OCI-LY3 (cell line): ENCODE results near the gene KICS2.

Experiments used
- H2AFZ ChIP-seq: fragments of 200-600, 300-600 bp; shearing (Covaris generic); 2 replicates; pipeline ENCODE4 v1.6.0; 2014; ENCODE audit warnings: antibody characterized with exemption, low read depth, low read length
- H3K27ac ChIP-seq: fragments of 200-600, 300-600 bp; sonication (generic); 2 replicates; pipeline ENCODE4 v1.5.1; 2014; ENCODE audit warnings: mild to moderate bottlenecking, low read length, moderate library complexity, mixed read lengths
- H3K27me3 ChIP-seq: fragments of 200-600, 300-600 bp; sonication (generic); 2 replicates; pipeline ENCODE4 v1.6.1; 2014; ENCODE audit warnings: low read depth, low read length, mixed read lengths
- H3K36me3 ChIP-seq: fragments of 200-600, 300-600 bp; sonication (generic); replicated peaks from 2 replicates; pipeline ENCODE3; 2014; ENCODE audit warnings: low read depth, low read length, mixed read lengths
- H3K4me1 ChIP-seq: fragments of 300-600, 200-600 bp; sonication (generic); 2 replicates; pipeline ENCODE4 v1.6.1; 2014; ENCODE audit warnings: low read length, mixed read lengths
- H3K4me2 ChIP-seq: fragments of 200-600, 300-600 bp; sonication (generic); 2 replicates; pipeline ENCODE4 v1.6.1; 2014; ENCODE audit warnings: low read length, mixed read lengths
- H3K4me3 ChIP-seq: fragments of 300-600, 200-600 bp; sonication (generic); 2 replicates; pipeline ENCODE4 v1.5.1; 2014; ENCODE audit warnings: antibody characterized with exemption, mild to moderate bottlenecking, low read length, moderate library complexity
- H3K79me2 ChIP-seq: fragments of 300-600, 200-600 bp; shearing (Covaris generic); 2 replicates; pipeline ENCODE4 v1.6.1; 2014; ENCODE audit warnings: mild to moderate bottlenecking, low read length, mixed read lengths
- H3K9ac ChIP-seq: fragments of 300-600, 200-600 bp; shearing (Covaris generic); 2 replicates; pipeline ENCODE4 v1.6.0; 2014; ENCODE audit warnings: mild to moderate bottlenecking, low read length, moderate library complexity
- H3K9me3 ChIP-seq: fragments of 200-600, 300-600 bp; shearing (Covaris generic); 2 replicates; pipeline ENCODE4 v1.6.1; 2014; ENCODE audit warnings: low read length, mixed read lengths; ENCODE audit not compliant: insufficient read depth
- H4K20me1 ChIP-seq: fragments of 200-600, 300-600 bp; sonication (generic); 2 replicates; pipeline ENCODE4 v1.6.1; 2016; ENCODE audit warnings: low read length, mixed read lengths; ENCODE audit not compliant: insufficient read depth
- EZH2phosphoT487 ChIP-seq: fragments of 200-600 bp; shearing (Covaris generic); IDR thresholded peaks from 2 replicates; pipeline ENCODE4 v1.6.1; 2018; ENCODE audit warnings: antibody characterized with exemption, mixed run types, low read depth
- TF ChIP-seq, protein P1 (sequence below): fragments of 200-600, 300-600 bp; sonication (generic); IDR thresholded peaks from 2 replicates; pipeline ENCODE4 v1.5.1; 2014; ENCODE audit warnings: antibody characterized with exemption, low read length, low read depth

Gene KICS2

GRCh38 chr12:64173456-64173855 lies 48.6 kb downstream of the KICS2 start:
- Histone ChIP-seq H2AFZ (no peak overlapping the region), H3K4me1 (no peaks in the 10 kb centered on the region), H3K4me3 (no peak overlapping the region), H3K36me3 (no peaks in the 10 kb centered on the region), H3K4me2 (no peak overlapping the region), H3K9ac (no peak overlapping the region), H4K20me1 (no peaks in the 10 kb centered on the region), H3K27ac (no peak overlapping the region), H3K79me2 (no peaks in the 10 kb centered on the region), H3K9me3 (no peaks in the 10 kb centered on the region), H3K27me3 (no peaks in the 10 kb centered on the region)
- TF ChIP-seq, protein P1, sequence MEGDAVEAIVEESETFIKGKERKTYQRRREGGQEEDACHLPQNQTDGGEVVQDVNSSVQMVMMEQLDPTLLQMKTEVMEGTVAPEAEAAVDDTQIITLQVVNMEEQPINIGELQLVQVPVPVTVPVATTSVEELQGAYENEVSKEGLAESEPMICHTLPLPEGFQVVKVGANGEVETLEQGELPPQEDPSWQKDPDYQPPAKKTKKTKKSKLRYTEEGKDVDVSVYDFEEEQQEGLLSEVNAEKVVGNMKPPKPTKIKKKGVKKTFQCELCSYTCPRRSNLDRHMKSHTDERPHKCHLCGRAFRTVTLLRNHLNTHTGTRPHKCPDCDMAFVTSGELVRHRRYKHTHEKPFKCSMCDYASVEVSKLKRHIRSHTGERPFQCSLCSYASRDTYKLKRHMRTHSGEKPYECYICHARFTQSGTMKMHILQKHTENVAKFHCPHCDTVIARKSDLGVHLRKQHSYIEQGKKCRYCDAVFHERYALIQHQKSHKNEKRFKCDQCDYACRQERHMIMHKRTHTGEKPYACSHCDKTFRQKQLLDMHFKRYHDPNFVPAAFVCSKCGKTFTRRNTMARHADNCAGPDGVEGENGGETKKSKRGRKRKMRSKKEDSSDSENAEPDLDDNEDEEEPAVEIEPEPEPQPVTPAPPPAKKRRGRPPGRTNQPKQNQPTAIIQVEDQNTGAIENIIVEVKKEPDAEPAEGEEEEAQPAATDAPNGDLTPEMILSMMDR = no peak
- no peak for TF ChIP-seq EZH2phosphoT487
